SH-SY5Y (cell line): ENCODE data around the gene HOXB5.

Experiments
- GATA2 ChIP-seq: IDR thresholded peaks from 2 replicates; pipeline ENCODE4 v1.6.1; 2011; ENCODE audit warnings: mild to moderate bottlenecking, low read depth, low read length
- GATA3 ChIP-seq: IDR thresholded peaks from 2 replicates; pipeline ENCODE4 v1.6.1; 2011; ENCODE audit warnings: low read depth, mild to moderate bottlenecking, low read length, moderate library complexity

DNA sequence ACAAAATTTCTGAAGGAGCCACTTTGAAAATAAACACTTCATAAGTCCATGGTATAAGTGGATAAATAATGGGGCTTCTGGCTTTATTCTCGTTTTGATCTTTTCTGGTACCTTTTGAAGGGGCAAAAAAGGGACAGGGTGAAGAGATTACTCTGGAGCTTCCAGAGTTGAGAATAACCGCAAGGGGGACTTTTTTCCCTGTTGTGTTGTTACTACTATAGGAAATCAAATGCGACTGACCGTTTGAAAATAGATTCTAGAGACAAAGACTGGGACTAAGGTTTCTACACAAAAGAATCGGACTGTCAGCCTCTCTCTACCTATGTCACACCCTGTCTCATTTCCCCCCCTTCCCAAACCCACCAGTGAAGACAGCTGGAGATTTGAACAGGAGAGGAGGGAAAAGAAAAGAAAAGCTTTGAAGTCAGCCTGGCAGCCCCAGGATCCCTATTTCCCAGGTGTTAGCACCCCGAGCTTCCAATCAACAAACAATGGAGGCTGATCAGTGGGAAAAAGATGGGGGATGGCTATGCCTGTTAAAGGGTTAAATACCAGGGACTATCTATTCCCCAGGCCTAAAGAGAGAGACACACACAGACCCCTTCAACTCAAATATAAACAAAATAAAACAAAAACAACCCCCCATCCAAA is 23.8 kb downstream of the HOXB5 start:
- TF ChIP-seq GATA2 (no peak), GATA3 (no peak)
